Colonic mucosa (tissue), 4 donors: ENCODE measurements around the gene PLAGL2. TPM values are rescaled to one million over a fixed set of nuclear protein-coding genes. Genes with fewer than 3 reads are reported as not detected.

ENCODE experiments used
- DNase-seq: peaks from one replicate; pipeline ENCODE4 v3.0.0-alpha.2; 2020
- H3K27ac ChIP-seq: fragments of 200-600 bp; one replicate; pipeline ENCODE4 v1.8.0; 2021
- H3K27me3 ChIP-seq: fragments of 200-600 bp; one replicate; pipeline ENCODE4 v1.8.0; 2021
- H3K36me3 ChIP-seq: fragments of 200-600 bp; one replicate; pipeline ENCODE4 v1.8.0; 2021
- H3K4me1 ChIP-seq: fragments of 200-600 bp; one replicate; pipeline ENCODE4 v1.8.0; 2021; ENCODE audit warnings: mild to moderate bottlenecking
- H3K4me3 ChIP-seq: fragments of 200-600 bp; one replicate; pipeline ENCODE4 v1.8.0; 2021
- H3K9ac ChIP-seq, 2 donors: one replicate each; pipeline ENCODE4 v1.7.0; 2013; ENCODE audit warnings: control low read depth in 2 of 2, low read depth in 2 of 2, low read length in 2 of 2
- H3K9me3 ChIP-seq: fragments of 200-600 bp; one replicate; pipeline ENCODE4 v1.8.0; 2021
- CTCF ChIP-seq: fragments of 200-600 bp; IDR thresholded peaks from one replicate; pipeline ENCODE4 v1.8.0; 2022; ENCODE audit warnings: antibody characterized with exemption, mild to moderate bottlenecking
- intact Hi-C: fragments of 100-400 bp; cut with DNase I; formaldehyde crosslinking; loops from one replicate; pipeline ENCODE4 v1.14.1; 2022
- total RNA-seq, 2 donors: library from RNA; stranded (reverse); fragmentation: NEBNext Ultra II Directional in 1 of 2; extraction: Animal tissue kit (Norgen Biotek cat#: 25700) in 1 of 2; gene quantifications; one replicate each; pipeline ENCODE4 v1.2.1, GENCODE V29; 2021
- donor health status: healthy.
- donor health status: DM: no; HTN: no; CAD: no.
- donor health status: DM: no; HTN: no; CAD: no.

PLAGL2 gene
- total RNA-seq, 2 donors from 2014 or later = 17.7 to 18.6 TPM

DNA sequence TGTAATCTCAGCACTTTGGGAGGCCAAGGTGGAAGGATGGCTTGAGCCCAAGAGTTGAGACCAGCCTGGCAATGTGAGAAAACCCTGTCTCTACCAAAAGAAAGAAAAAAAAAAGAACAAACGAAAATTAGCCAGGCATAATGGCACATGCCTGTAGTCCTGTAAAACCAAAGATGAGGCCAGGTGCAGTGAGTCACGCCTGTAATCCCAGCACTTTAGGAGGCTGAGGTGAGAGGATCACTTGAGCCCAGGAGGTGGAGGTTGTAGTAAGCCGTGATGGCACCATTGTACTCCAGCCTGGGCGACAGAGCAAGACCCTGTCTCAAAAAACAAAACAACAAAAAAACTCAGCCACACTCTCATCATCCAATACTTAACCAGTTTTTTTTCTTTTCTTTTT lies 37.4 kb upstream of the PLAGL2 start:
- H3K4me3 ChIP-seq = no peak overlapping the region

DNA sequence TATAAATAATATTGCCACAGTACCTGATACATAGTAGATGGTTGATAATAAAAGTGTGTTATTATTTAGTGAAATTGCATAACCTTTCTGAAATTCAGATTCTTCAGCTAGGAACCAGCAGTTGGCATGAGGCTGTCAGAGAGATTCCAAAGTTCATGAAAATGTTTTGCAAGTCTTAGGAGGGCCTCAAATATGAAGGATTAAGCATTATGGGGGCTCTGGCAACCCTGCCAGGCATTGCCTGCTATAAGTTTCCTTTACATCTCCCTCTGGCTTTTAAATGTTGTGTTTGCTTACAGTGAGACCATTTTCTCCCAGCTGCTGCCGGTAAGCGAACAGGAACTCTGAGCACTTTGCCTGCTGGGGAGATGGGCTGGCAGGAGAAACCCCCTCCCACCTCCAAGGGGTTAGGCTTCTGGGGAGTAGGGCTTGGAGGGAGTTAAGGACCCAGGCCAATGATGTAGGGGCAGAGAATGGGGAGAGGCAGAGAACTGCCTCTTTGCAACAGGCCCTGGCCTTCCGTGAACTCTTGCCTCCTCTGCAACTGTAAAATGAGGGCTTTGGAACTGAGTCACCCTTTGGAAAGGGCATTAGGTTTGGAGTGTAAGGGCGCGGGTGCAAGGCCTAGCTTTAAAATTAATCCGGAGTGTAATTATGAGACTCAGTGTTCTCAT lies 36.7 kb upstream of the PLAGL2 start:
- Histone ChIP-seq H3K36me3 (no peaks in the 10 kb centered on the region), H3K4me1 (no peaks in the 10 kb centered on the region), H3K9me3 (no peaks in the 10 kb centered on the region), H3K4me3 (no peak overlapping the region), H3K9ac (peak overlapping the region in 1 of 2 donors; percentile 49), H3K27me3 (no peaks in the 10 kb centered on the region), H3K27ac (no peak overlapping the region)
- intact Hi-C loops = no loop called here
- TF ChIP-seq CTCF = no peak
- no peak for DNase-seq

More for the DNA sequence above, 37.4 kb upstream of the PLAGL2 start:
- TF ChIP-seq CTCF = no peak
- no peak overlapping the region for H3K27ac ChIP-seq
- no peaks in the 10 kb centered on the region for H3K4me1 ChIP-seq
- no peaks in the 10 kb centered on the region for H3K9me3 ChIP-seq
- DNase-seq = no peak
- intact Hi-C loops = no loop called here
- no peaks in the 10 kb centered on the region for H3K27me3 ChIP-seq
- H3K36me3 ChIP-seq = no peaks in the 10 kb centered on the region
- H3K9ac ChIP-seq = no peak overlapping the region

DNA sequence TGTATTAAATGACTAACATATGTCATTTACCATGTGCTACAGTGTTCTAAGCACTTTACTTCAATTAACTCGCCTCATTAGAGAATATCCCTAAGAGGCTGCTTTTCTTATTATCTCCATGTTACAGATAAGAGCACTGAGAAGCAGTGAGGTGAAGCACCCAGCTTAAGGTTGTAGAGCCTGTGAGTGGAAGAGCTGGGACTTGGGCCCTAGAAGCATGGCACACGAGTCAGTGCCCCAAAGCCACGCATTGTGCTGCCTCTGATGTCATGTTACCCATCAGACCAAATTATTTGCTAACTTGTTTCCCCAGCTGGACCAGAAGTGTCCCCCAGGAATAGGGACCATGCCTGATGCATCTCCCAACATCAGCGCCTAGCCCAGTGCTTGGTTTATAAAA lies 34.3 kb upstream of the PLAGL2 start:
- Histone ChIP-seq H3K36me3 (no peaks in the 10 kb centered on the region), H3K9ac (no peak overlapping the region), H3K27ac (no peak overlapping the region), H3K4me3 (no peak overlapping the region), H3K9me3 (no peaks in the 10 kb centered on the region), H3K4me1 (no peaks in the 10 kb centered on the region), H3K27me3 (no peaks in the 10 kb centered on the region)
- TF ChIP-seq CTCF = no peak
- intact Hi-C loops = no loop called here
- DNase-seq = no peak

DNA sequence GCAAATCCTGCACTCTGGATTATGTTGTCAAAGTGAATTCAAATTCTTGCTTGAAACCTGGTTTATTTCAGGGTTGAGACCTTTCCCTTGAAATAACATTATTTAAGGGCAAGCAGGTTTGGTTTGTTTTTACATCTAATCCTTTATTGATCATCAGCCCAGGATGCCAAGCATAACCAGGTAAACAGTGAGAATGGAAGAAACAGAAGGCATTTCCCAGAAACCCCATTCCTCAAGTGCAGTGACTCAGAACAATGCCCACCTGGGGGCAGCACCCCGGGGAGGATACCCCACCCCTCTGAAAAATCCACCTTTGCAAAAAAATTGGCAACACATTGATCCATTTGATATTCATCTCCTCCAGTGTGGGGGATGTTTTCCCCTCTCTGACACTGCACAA lies 32.7 kb upstream of the PLAGL2 start:
- Histone ChIP-seq H3K4me1 (no peaks in the 10 kb centered on the region), H3K27me3 (no peaks in the 10 kb centered on the region), H3K4me3 (no peak overlapping the region), H3K36me3 (no peaks in the 10 kb centered on the region), H3K27ac (no peak overlapping the region), H3K9me3 (no peaks in the 10 kb centered on the region), H3K9ac (no peak overlapping the region)
- intact Hi-C loops = no loop called here
- no peak for TF ChIP-seq CTCF
- DNase-seq = no peak

DNA sequence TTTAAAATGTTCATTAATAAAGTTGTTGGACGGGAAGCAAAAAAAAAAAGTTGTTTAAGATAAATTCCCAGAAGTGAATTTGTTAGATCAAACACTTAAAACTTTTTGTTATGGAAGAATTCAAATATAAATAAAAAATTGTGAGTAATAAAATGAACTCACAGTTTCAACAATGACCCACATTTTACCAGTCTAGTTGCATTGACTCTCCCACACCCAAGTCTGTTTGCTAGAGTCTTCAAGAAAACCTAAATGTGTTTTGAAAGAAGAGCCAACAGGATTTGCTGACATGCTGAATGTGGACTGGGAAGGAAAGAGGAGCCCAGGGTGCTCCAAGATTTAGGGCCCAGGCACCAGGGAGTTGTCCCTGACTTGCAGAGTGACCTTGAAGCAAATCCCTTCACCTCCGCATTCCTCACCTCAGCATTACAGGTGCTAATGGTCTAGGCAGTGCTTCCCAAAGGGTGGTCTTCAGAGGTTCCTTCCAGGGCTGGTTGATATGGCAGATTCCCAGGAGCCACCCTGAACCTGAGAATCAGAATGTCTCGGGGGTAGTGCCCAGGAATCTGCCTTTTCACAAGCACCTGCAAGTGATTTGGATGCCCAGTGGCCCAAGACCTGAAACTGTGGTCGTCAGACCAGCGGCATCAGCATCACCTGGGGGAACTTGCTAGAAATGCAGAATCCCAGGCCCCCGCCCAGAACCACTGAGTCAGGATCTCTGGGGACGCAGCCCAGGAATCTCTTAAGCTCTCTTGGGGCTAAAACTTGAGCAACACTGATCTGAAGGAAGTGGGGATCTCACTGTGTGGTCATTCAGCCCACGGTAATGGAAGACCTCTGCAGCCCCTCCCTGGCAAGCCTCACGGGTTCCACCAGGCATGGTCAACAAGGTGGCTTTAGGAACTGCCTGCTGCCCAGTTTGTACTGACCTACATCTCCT lies 31.2 kb upstream of the PLAGL2 start:
- Histone ChIP-seq H3K4me1 (no peaks in the 10 kb centered on the region), H3K36me3 (no peaks in the 10 kb centered on the region), H3K9me3 (no peaks in the 10 kb centered on the region), H3K27me3 (no peaks in the 10 kb centered on the region), H3K4me3 (no peak overlapping the region), H3K9ac (no peak overlapping the region), H3K27ac (no peak overlapping the region)
- no peak for TF ChIP-seq CTCF
- DNase-seq = no peak
- intact Hi-C loops = no loop called here
